BJ (cell line): ENCODE data around the gene ITPK1. TPM values are rescaled to one million over a fixed set of nuclear protein-coding genes. Genes with fewer than 3 reads are reported as not detected.
A peak's percentile ranks its signal among the peaks of the same experiment; 100 is the strongest.

ENCODE experiments used
- CTCF ChIA-PET: fragments of 350-600 bp; formaldehyde crosslinking; extraction: SDS; loops from one replicate; lab custom pipeline; 2021; ENCODE audit warnings: antibody characterized with exemption, inconsistent platforms; lab: Yijun Ruan, JAX
- POLR2A ChIA-PET: fragments of 300-600 bp; sonication (Branson Sonifier 250); formaldehyde crosslinking; extraction: SDS; loops from one replicate; lab custom pipeline; 2021; ENCODE audit warnings: antibody characterized with exemption; lab: Charles Lee
- DNase-seq: peaks from one replicate; pipeline ENCODE4 v3.0.0-alpha.2; 2011; ENCODE audit warnings: low read depth
- H3K27me3 ChIP-seq: 2 replicates; pipeline ENCODE4 v1.6.0; 2011; ENCODE audit warnings: low read length; ENCODE audit not compliant: control insufficient read depth, insufficient read depth
- H3K36me3 ChIP-seq: 2 replicates; pipeline ENCODE4 v1.5.1; 2011; ENCODE audit warnings: low read length; ENCODE audit not compliant: control insufficient read depth, insufficient read depth
- H3K4me3 ChIP-seq: 2 replicates; pipeline ENCODE4 v1.5.1; 2011; ENCODE audit warnings: low read depth, mild to moderate bottlenecking, control low read depth, low read length
- polyA plus RNA-seq: library from polyadenylated mRNA; depleted of rRNA; stranded (reverse); fragments of >200 nt; gene quantifications from 2 replicates; pipeline ENCODE4 v1.2.3, GENCODE V29; 2011
- TF ChIP-seq, protein P1 (sequence below): IDR thresholded peaks from 2 replicates; pipeline ENCODE4 v1.5.1; 2011; ENCODE audit warnings: low read depth, mild to moderate bottlenecking, control low read depth, inconsistent platforms, low read length, moderate library complexity; ENCODE audit not compliant: insufficient read depth

Gene ITPK1
- polyA plus RNA-seq, 1 experiment = 49.0 TPM

DNA sequence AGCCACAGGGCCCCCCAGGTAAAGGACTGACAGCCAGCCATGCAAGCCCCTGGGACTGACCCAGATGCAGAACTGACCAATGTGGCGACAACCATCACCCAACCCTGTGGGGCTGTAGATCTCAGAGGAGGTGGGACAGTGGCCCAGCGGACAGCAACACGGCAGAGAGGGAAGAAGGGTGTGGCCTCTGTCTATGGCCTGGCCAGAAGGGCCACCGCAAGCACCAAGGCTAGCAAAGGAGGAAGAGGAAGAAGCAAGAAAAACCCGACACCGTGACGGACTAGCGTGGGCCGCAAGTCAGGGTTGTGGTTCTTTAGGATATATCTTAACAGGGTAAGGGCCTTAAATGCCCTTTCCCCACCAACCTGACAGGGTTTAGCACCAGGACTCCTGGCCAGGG is 71.2 kb downstream of the ITPK1 start:
- CTCF ChIA-PET = no interaction called here
- Histone ChIP-seq H3K27me3 (no peaks in the 10 kb centered on the region), H3K4me3 (no peak overlapping the region), H3K36me3 (no peaks in the 10 kb centered on the region)
- no peak for DNase-seq
- POLR2A ChIA-PET = no interaction called here
- TF ChIP-seq, protein P1, sequence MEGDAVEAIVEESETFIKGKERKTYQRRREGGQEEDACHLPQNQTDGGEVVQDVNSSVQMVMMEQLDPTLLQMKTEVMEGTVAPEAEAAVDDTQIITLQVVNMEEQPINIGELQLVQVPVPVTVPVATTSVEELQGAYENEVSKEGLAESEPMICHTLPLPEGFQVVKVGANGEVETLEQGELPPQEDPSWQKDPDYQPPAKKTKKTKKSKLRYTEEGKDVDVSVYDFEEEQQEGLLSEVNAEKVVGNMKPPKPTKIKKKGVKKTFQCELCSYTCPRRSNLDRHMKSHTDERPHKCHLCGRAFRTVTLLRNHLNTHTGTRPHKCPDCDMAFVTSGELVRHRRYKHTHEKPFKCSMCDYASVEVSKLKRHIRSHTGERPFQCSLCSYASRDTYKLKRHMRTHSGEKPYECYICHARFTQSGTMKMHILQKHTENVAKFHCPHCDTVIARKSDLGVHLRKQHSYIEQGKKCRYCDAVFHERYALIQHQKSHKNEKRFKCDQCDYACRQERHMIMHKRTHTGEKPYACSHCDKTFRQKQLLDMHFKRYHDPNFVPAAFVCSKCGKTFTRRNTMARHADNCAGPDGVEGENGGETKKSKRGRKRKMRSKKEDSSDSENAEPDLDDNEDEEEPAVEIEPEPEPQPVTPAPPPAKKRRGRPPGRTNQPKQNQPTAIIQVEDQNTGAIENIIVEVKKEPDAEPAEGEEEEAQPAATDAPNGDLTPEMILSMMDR = no peak

- TF ChIP-seq, protein P1 = no peak
- no peak overlapping the region for H3K4me3 ChIP-seq
- no peak for DNase-seq
- H3K36me3 ChIP-seq = no peaks in the 10 kb centered on the region
- ChIA-PET CTCF (no interaction called here), POLR2A (interaction anchor here (0.7 kb wide), 1 partner anchor 22 kb away, joined by 5 read pairs; no protein-coding TSS in a partner anchor)
- H3K27me3 ChIP-seq = no peaks in the 10 kb centered on the region
These were observed 71.6 kb downstream of the ITPK1 start for GRCh38 chr14:93044121-93044520.

DNA sequence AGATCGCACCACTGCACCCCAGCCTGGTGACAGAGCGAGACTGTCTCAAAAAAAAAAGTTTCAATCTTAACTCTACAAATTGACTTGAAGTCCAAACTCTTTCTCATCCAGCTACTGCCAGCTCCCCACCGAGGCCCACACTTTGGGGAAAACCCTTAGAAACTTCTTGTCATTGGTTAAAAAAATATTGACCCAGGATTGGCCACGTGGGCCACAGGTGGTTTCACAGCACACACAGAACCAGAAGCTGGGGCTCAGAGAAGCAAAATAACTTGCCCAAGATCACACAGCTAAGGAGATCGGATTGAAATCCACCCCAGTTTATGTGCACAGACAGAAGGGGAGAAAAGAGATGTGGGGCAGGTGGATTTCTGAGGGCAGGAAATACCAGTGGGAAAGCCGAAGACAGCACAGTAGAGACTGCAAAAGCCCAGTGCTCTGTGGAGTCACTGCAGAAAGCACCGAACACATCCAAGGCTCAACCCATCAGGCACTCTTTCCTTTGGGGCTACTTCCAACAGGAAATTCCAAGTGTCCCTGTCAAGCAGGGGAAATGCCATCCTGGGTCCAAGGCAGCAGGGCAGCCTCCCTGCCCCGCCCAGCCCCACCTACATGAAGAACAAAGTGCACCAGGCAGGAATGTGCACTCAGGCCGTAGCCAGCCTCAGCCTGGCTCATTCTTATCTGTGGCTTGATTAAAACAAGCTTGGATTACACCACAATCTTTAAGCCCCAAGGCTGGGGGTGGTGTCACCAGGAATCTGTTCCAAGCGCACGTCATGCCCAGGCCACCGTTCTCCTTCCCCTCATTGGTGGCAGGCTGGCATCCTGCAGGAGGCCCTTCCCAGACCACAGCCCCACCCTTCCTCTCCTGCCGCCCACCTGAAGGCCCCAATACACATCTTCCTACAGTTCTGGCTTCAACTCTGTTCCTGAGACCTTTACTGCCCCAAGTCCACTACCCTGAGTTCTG is 72.5 kb downstream of the ITPK1 start:
- H3K4me3 ChIP-seq = no peak overlapping the region
- ChIA-PET CTCF (interaction anchor here (0.6 to 0.7 kb wide), 2 partner anchors 11 to 88 kb away, joined by 3 to 6 read pairs; no protein-coding TSS in a partner anchor), POLR2A (interaction anchor here (0.7 kb wide), 1 partner anchor 22 kb away, joined by 5 read pairs; no protein-coding TSS in a partner anchor)
- H3K27me3 ChIP-seq = no peaks in the 10 kb centered on the region
- DNase-seq = peak; percentile 59
- H3K36me3 ChIP-seq = no peaks in the 10 kb centered on the region
- TF ChIP-seq, protein P1 = no peak

DNA sequence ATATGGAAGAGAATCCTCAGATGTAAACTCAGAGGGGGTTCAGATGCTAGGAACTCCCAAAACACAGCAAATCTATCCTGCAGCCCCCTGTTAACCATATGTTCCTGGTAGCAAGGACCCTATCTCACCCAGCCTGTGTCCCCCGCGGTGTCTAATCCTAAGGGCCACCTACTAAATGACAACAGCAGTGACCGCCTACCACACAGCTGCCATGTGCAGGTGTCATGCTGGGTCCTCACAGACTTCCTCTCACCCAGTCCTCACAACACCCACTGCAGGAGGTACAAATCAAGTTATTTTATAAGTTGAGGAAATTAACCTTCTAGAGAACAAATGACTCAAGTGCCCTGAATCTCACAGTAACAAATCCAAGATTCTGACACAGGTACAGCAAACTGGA is 73.9 kb downstream of the ITPK1 start:
- Histone ChIP-seq H3K4me3 (no peak overlapping the region), H3K36me3 (no peaks in the 10 kb centered on the region), H3K27me3 (no peaks in the 10 kb centered on the region)
- ChIA-PET POLR2A (no interaction called here), CTCF (no interaction called here)
- TF ChIP-seq, protein P1 = no peak
- DNase-seq = no peak

- Histone ChIP-seq H3K4me3 (no peak overlapping the region), H3K36me3 (no peaks in the 10 kb centered on the region), H3K27me3 (no peaks in the 10 kb centered on the region)
- ChIA-PET POLR2A (no interaction called here), CTCF (interaction anchor here (1.2 to 1.3 kb wide), 2 partner anchors 10 to 18 kb away, joined by 3 to 5 read pairs; no protein-coding TSS in a partner anchor)
- no peak for DNase-seq
- TF ChIP-seq, protein P1 = no peak
These were observed 74.7 kb downstream of the ITPK1 start for GRCh38 chr14:93040982-93041381.
